Measurements from ENCODE around the gene MARCO. TPM values are rescaled to one million over a fixed set of nuclear protein-coding genes. Genes with fewer than 3 reads are reported as not detected.

Gene MARCO
- polyA plus RNA-seq, 1 of the 3 experiments (the other 2 are of a cell fraction) = not detected

DNA sequence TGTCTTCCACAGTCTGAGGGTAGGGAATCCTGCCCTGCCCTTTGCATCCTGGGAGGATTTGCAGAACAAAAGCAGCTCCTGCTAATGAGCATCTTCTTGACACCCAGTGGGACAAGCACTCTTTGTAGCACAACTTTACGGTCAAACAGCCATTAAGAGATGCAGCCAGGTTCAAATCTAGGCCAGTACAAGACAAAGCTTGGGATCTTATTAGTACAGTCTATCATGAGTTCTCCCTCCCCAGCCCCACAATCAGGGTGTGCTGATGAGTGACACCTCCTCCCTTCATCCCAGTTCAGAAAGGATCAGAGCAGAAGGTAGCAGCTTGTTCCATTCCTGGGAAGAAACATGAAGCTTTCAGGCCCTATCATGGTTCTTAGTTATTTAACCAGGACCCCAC lies 41.9 kb downstream of the MARCO start:
- no peak overlapping the region for H3K9ac ChIP-seq
- no peak overlapping the region for H3K4me3 ChIP-seq (ENCODE audit: low read depth in 2 of 2, low read length in 1 of 2)
- ChIA-PET CTCF (no interaction called here), POLR2A (no interaction called here)
- WGBS (ENCODE audit: low lambda C conversion rate) = 18% methylated on average over 1 of the region's 1 CpG
- no peak overlapping the region for H2AFZ ChIP-seq (ENCODE audit: low read depth)
- no peak for DNase-seq
- H3K4me2 ChIP-seq = no peak overlapping the region
- H3K27ac ChIP-seq (ENCODE audit: low read depth in 2 of 2, low read length in 1 of 2) = no peak overlapping the region
- no peaks in the 10 kb centered on the region for H3K9me3 ChIP-seq
- no peaks in the 10 kb centered on the region for H3F3A ChIP-seq (replicated peaks; ENCODE audit: insufficient read depth)
- no peaks in the 10 kb centered on the region for H3K36me3 ChIP-seq (replicated peaks in 1 of 2; ENCODE audit: control insufficient read depth in 1 of 2, insufficient read depth in 2 of 2, low read length in 1 of 2)
- no peaks in the 10 kb centered on the region for H3K9me2 ChIP-seq
- no peaks in the 10 kb centered on the region for H3K79me2 ChIP-seq (ENCODE audit: insufficient read depth)
- H4K20me1 ChIP-seq (ENCODE audit: insufficient read depth) = no peaks in the 10 kb centered on the region
- TF ChIP-seq POLR2AphosphoS5 (IDR thresholded peaks at IDR 0.05; ENCODE audit: low read depth, low read length) (no peak), RAD21 (IDR thresholded peaks at IDR 0.05; ENCODE audit: low read length) (no peak), EP300 (IDR thresholded peaks at IDR 0.05; ENCODE audit: borderline replicate concordance in 1 of 2, low read depth in 1 of 2, low read length in 1 of 2) (no peak), GATA2 (CRISPR knock-in tag; IDR thresholded peaks at IDR 0.05) (no peak), SMC3 (IDR thresholded peaks at IDR 0.05; ENCODE audit: low read depth, low read length) (no peak), TCF12 (IDR thresholded peaks at IDR 0.05) (no peak), FOXM1 (IDR thresholded peaks at IDR 0.05; ENCODE audit: low read depth) (no peak), YY1 (IDR thresholded peaks at IDR 0.05; ENCODE audit: low read depth) (no peak), NFIC (IDR thresholded peaks at IDR 0.05; ENCODE audit: borderline replicate concordance) (no peak), TEAD4 (IDR thresholded peaks at IDR 0.05; ENCODE audit: borderline replicate concordance, insufficient read depth) (no peak), EZH2phosphoT487 (IDR thresholded peaks at IDR 0.05; ENCODE audit: borderline replicate concordance, low read depth) (no peak), ELF1 (IDR thresholded peaks at IDR 0.05) (no peak), CHD2 (IDR thresholded peaks at IDR 0.05; ENCODE audit: low read length, partially characterized antibody) (no peak)
- TF ChIP-seq, protein P1, sequence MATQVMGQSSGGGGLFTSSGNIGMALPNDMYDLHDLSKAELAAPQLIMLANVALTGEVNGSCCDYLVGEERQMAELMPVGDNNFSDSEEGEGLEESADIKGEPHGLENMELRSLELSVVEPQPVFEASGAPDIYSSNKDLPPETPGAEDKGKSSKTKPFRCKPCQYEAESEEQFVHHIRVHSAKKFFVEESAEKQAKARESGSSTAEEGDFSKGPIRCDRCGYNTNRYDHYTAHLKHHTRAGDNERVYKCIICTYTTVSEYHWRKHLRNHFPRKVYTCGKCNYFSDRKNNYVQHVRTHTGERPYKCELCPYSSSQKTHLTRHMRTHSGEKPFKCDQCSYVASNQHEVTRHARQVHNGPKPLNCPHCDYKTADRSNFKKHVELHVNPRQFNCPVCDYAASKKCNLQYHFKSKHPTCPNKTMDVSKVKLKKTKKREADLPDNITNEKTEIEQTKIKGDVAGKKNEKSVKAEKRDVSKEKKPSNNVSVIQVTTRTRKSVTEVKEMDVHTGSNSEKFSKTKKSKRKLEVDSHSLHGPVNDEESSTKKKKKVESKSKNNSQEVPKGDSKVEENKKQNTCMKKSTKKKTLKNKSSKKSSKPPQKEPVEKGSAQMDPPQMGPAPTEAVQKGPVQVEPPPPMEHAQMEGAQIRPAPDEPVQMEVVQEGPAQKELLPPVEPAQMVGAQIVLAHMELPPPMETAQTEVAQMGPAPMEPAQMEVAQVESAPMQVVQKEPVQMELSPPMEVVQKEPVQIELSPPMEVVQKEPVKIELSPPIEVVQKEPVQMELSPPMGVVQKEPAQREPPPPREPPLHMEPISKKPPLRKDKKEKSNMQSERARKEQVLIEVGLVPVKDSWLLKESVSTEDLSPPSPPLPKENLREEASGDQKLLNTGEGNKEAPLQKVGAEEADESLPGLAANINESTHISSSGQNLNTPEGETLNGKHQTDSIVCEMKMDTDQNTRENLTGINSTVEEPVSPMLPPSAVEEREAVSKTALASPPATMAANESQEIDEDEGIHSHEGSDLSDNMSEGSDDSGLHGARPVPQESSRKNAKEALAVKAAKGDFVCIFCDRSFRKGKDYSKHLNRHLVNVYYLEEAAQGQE (IDR thresholded peaks at IDR 0.05; ENCODE audit: low read depth, low read length) = no peak
- TF ChIP-seq, protein P2, sequence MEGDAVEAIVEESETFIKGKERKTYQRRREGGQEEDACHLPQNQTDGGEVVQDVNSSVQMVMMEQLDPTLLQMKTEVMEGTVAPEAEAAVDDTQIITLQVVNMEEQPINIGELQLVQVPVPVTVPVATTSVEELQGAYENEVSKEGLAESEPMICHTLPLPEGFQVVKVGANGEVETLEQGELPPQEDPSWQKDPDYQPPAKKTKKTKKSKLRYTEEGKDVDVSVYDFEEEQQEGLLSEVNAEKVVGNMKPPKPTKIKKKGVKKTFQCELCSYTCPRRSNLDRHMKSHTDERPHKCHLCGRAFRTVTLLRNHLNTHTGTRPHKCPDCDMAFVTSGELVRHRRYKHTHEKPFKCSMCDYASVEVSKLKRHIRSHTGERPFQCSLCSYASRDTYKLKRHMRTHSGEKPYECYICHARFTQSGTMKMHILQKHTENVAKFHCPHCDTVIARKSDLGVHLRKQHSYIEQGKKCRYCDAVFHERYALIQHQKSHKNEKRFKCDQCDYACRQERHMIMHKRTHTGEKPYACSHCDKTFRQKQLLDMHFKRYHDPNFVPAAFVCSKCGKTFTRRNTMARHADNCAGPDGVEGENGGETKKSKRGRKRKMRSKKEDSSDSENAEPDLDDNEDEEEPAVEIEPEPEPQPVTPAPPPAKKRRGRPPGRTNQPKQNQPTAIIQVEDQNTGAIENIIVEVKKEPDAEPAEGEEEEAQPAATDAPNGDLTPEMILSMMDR (IDR thresholded peaks at IDR 0.05) = no peak
- TF ChIP-seq, protein P3, sequence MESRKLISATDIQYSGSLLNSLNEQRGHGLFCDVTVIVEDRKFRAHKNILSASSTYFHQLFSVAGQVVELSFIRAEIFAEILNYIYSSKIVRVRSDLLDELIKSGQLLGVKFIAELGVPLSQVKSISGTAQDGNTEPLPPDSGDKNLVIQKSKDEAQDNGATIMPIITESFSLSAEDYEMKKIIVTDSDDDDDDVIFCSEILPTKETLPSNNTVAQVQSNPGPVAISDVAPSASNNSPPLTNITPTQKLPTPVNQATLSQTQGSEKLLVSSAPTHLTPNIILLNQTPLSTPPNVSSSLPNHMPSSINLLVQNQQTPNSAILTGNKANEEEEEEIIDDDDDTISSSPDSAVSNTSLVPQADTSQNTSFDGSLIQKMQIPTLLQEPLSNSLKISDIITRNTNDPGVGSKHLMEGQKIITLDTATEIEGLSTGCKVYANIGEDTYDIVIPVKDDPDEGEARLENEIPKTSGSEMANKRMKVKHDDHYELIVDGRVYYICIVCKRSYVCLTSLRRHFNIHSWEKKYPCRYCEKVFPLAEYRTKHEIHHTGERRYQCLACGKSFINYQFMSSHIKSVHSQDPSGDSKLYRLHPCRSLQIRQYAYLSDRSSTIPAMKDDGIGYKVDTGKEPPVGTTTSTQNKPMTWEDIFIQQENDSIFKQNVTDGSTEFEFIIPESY (IDR thresholded peaks at IDR 0.05; ENCODE audit: borderline replicate concordance, low read depth) = no peak
- H3K4me1 ChIP-seq (ENCODE audit: control insufficient read depth in 1 of 2, insufficient read depth in 2 of 2, low read depth in 1 of 2, low read length in 1 of 2) = no peaks in the 10 kb centered on the region
- no peaks in the 10 kb centered on the region for H3K27me3 ChIP-seq (ENCODE audit: insufficient read depth)

All from SK-N-SH (cell line).